Bronchial epithelial cell (primary cell): ENCODE measurements around the gene SOX12. TPM values are rescaled to one million over a fixed set of nuclear protein-coding genes. Genes with fewer than 3 reads are reported as not detected.

Experiments used
- DNase-seq: peaks from one replicate; pipeline ENCODE4 v3.0.0-alpha.2; 2010; ENCODE audit warnings: low read depth
- FAIRE-seq: peaks from 2 replicates; lab custom pipeline; 2011; peaks lifted over from hg19 to GRCh38; lab: Jason Lieb, UNC
- H3K27me3 ChIP-seq: 2 replicates; pipeline ENCODE4 v1.5.1; 2011; ENCODE audit warnings: low read length; ENCODE audit not compliant: control insufficient read depth, insufficient read depth
- H3K36me3 ChIP-seq: 2 replicates; pipeline ENCODE4 v1.5.1; 2011; ENCODE audit warnings: low read length; ENCODE audit not compliant: control insufficient read depth, insufficient read depth
- H3K4me3 ChIP-seq: 2 replicates; pipeline ENCODE4 v1.5.1; 2011; ENCODE audit warnings: mild to moderate bottlenecking, low read depth, low read length, control low read depth
- CTCF ChIP-seq: IDR thresholded peaks from 2 replicates; pipeline ENCODE4 v1.5.1; 2011; ENCODE audit warnings: mild to moderate bottlenecking, moderate library complexity, low read length, control low read depth, inconsistent platforms; ENCODE audit not compliant: insufficient read depth, severe bottlenecking
- total RNA-seq: library from RNA; depleted of rRNA; stranded (reverse); fragments of >200 nt; gene quantifications from 2 replicates; pipeline ENCODE4 v1.2.1, GENCODE V29; 2014

The SOX12 gene
- total RNA-seq: 0.90 and 3.4 TPM in 2 replicates

DNA sequence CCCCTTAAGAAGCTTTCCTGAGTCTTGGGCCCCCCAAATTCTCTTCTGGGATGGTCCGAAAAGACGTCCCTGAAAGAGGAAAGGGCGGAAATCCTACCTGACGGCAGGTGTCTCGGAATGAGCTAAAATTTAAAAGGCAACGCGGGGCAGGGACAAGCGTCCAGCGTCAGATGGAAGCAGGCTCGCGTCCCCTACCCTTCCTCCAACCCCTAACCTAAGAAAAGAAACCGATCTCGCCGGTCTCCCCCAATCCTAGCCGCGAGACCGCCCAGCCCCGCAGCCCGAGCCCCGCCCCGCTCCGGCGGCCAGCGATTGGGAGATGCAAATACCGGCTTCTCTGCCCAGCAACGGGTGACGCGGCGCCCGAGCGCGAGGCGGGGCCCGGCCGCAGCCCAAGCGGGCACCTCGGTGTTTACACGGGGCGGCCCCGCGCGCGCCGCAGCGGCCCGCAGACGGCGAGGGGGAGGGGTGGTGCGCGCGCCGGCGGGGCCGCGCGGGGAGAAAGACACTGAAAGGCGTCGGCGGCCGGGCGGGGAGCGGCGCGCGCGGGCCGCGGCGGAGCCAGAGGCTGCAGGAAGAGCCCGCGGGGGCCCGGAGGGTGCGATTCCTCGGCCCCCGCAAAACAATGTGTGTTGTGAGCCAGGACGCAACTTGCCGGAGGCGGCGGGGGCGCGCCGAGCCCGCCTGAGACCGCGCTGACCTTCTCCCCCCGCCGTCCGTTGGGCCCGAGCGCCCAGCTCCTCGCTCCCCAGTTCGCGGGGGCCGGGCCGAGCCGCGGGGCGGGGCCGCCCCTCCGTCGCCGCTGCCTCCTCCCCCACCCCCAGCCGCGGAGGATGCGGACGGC lies at the start of gene SOX12:
TSS of gene SOX12 (plus strand) at position 508 of the 844 bp plus-strand sequence. CDS start 373 bp downstream, outside the sequence.
- no peaks in the 10 kb centered on the region for H3K36me3 ChIP-seq
- DNase-seq (peak; percentile 72), FAIRE-seq (no peak)
- peak within 1 kb of the TSS; percentile 67 for H3K4me3 ChIP-seq
- TF ChIP-seq CTCF: no peak
- no peaks in the 10 kb centered on the region for H3K27me3 ChIP-seq

GRCh38 chr20:275791-276190 lies 49.6 kb upstream of the SOX12 start:
- FAIRE-seq: no peak
- no peaks in the 10 kb centered on the region for H3K36me3 ChIP-seq
- no peaks in the 10 kb centered on the region for H3K27me3 ChIP-seq
- no peak for TF ChIP-seq CTCF
- H3K4me3 ChIP-seq: no peak overlapping the region
- no peak for DNase-seq

- no peak overlapping the region for H3K4me3 ChIP-seq
- DNase-seq (no peak), FAIRE-seq (no peak)
- TF ChIP-seq CTCF: no peak
- no peaks in the 10 kb centered on the region for H3K27me3 ChIP-seq
- no peaks in the 10 kb centered on the region for H3K36me3 ChIP-seq
These were observed 48.5 kb upstream of the SOX12 start for GRCh38 chr20:276620-277495.

- H3K36me3 ChIP-seq: no peaks in the 10 kb centered on the region
- FAIRE-seq (peak; percentile 36), DNase-seq (no peak)
- no peaks in the 10 kb centered on the region for H3K27me3 ChIP-seq
- TF ChIP-seq CTCF: no peak
- H3K4me3 ChIP-seq: no peak overlapping the region
These were observed 47.9 kb upstream of the SOX12 start for GRCh38 chr20:277496-277781.

DNA sequence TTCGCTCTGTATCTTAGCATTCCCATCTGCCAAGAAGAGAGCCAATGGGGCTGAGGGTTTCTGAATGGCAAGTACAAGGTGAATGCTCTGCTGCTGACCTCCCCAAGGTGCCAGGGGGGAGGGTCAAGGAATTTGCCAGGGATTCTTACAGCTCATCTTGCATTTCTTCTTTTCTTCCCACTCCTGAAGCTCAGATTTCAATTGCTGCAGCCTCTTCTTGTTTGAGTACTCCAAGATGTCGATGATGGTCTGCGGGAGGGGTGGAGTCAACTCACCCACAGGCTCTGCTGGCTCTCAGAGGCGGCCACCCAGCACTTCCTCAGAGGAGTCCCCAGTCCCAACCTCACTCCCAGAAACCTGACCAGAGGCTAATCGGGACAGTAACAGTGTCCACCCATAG lies 47.2 kb upstream of the SOX12 start:
- Histone ChIP-seq H3K36me3 (no peaks in the 10 kb centered on the region), H3K27me3 (no peaks in the 10 kb centered on the region), H3K4me3 (no peak overlapping the region)
- no peak for DNase-seq
- no peak for TF ChIP-seq CTCF
- FAIRE-seq: no peak
